Right renal pelvis (tissue), 4 donors: ENCODE measurements around the gene MZT2B. TPM values are rescaled to one million over a fixed set of nuclear protein-coding genes. Genes with fewer than 3 reads are reported as not detected.
"Not testable (repeated sequence)": the region's sequence is repeated elsewhere in the genome, so short reads cannot be mapped to it uniquely, and the experiment has no call there.

Experiments
- DNase-seq, 4 donors: peaks; one replicate each; pipeline ENCODE4 v3.0.0-alpha.2; 2013; ENCODE audit warnings: low read depth in 4 of 4, low spot score in 3 of 4, missing footprints in 1 of 4
- polyA plus RNA-seq, 4 donors: library from polyadenylated mRNA; unstranded; fragments of 120-200 nt; gene quantifications; one replicate each; pipeline ENCODE4 v1.2.1, GENCODE V29; 2013; ENCODE audit not compliant: insufficient read length in 4 of 4

Gene MZT2B
- polyA plus RNA-seq, 4 donors = 79.5 to 179 (median 106) TPM

DNA sequence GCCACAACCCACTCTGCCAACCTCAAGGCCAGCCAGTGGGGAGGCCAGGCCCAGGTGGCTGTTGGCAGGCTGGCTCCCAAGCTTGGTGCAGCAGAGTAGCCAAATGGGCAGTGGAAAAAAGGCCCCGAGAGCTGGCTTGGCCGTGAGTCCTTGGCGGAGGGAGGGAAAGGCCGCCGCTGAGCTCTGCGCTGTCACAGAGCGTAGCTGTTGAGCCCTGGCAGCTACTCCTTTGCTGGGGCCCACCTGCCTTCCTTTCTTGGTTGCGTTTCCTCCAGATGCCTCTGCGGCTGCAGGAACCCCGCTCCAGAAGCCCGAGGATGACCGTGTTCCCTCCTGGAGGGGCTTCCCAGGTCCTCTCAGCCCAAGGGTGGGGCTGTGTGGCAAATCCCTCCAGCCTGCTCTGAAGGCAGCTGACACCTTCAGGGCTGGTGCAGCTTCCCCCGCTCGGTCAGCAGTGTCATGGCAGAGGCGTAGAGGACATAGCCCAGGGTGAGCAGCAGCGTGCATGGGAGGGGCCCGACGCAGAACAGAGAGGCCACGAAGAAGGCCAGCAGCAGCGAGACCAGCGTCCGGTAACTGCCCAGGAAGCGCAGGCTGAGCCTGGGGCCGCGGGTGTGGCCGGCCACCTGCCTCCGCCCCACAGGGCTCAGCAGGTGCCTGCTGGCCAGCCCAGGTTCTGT, 29.8 kb upstream of the MZT2B start:
- not testable (repeated sequence) for DNase-seq

DNA sequence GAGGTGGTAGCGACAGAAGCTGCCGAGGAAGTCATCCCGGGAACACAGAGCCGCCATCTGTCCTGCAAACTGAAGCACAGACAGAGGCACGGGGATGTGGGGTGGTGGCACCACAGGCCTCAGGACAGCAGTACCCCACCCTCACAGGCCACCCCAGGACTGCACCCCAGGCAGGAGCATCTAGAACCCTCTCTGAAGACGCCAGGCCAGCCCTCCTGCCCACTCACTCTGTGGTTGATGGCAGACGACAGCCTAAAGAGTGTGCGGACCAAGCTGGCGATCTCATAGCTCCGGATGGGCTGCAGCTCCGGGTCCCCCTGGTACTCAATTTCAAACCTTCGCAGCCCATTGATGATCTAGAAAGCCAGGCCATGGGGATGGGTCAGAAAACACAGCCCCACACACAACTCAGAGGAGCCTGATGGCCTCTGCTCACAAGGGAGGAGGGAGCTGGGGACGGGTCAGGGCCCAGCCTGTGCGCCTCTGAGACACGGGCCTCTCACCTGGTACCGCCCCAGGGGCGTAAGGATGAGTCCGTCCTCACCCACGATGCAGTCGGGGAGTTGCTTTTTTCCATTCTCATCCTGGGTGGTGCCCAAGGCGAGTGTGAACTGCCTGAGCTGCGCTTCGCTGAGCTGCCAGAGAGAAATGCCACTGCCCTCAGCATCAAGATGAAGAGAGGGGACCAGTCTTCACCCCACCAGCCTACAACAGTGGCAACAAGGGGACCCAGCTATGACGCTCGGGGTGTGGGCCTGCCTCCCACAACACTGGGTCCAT, 29.1 kb upstream of the MZT2B start:
- DNase-seq = no peak

DNA sequence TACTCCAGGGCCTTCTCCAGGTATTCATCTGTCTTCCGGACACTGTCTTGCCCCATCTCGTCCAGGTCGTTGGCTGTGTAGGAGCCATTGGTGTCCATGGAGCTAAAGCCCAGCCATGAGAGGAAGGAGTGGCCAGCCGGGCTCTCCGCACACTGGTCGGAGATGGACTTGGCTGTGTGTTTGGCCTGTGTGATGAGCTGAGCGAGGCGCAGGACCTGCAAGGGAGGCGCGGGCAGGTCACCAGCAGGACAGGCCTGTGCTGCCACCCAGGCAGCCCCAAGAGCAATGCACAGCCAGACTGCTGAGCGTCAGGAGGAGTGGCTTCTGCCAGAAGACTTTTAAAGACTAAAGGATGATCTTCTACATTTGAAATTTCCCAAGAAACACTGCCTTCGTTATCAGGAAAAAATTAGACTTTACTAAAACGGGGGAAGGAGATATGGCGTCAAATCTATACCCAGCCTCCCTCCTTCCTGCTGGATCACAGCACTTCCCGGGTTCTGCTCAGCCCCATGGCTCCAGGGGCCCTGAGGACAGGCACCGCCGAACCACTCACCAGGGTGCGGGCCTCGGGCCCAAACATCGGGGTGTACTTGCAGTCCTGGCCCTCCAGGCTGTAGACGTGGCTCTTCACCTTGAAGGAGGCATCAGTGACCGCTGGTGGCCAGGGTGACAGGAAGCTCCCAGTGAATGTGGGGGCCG, 28.2 kb upstream of the MZT2B start:
- not testable (repeated sequence) for DNase-seq

DNA sequence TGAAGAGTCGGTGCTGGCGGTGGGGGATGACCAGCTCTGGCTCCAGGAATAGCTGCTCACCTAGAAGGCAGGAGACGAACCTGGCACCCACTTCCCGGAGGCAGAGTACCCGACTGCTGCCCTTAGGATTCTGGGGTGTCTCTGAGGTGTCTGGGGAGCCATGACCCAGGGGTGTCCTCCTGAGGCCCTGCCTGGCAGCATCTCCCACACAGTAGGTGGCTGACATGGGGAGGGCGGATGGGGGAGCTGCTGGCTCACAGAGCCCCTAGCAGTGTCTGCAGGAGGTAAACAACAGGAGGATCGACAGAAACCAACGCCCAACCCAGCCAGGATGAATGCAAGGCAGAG, 27.7 kb upstream of the MZT2B start:
- not testable (repeated sequence) for DNase-seq

DNA sequence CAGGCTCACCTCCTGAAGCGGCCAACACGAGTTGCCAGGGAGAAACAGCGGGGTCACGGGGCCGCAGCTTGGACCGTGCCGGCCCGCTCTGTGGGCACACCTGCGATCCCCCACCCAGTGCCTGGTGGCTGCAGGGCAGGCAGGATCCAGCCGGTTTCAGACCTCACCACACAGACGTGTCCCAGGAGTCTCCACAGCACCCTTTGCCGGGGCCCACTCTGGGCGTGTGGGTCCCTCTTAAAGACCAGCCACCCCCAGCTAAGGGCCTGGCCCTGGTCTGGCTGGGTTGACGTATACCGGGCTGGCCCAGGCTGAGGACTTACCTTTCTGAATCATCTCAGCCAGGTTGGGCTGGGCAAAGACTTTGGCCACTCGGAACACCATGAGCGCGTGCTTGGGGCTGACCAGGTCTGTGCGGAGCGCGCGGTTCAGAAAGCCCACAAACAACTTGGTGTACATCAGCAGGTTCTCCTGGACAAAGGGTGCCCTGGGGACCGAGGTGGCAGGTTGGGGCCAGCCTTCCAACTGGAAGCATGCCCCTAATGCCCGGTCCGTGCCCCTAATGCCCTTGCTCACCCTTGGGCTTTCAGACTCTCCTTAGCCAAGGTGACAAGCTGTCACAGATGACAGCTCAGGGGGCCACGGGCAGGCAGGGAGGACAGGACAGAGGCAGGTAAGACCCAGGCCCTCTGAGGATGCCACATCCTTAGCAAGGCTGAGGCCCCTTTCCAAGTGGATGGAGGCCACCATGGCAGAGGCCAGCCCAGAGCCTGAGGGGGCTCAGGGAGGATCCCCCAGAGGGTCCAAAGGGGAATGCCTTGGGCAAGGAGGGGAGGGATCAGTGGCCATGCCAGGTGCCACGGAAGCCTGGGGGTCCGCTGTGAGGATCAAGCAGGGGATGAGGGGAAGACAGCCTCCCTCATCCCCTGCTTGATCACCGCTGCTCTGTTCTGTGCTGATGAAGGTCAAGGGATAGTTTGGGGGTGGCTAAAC, 27.0 kb upstream of the MZT2B start:
- no peak for DNase-seq

DNA sequence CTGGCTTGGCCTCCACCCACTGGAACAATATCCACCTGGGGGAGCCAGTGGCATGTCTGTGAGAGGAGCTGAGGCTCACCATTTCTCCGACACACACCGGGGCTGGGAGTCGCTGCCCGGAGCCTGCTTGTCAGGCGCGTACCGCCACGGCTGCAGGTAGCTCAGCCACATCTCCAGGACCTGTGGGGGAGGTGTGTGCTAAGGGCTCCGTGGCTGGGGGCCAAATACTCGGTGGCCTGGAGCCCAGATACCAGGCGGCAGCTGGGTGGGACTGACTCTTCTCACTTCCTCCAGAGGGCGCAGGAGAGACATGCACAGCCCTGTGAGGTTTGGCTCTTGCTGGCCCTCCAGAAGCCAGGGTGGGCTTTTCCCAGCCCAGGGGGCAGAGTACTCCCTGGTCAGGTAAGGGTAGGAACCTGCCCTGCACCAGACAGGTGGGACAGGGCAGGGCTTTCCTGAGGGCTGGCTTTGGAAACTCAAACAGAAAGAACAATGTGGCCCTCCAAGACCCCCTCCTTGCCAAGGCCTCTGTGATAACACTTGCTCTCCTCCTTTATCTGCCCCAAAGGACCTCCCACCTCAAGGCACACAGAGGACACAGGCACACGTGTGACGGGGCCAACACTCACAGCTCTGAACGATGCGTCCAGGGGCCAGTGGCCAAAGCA, 26.0 kb upstream of the MZT2B start:
- peak in 1 of 4 donors; percentile 35 for DNase-seq

DNA sequence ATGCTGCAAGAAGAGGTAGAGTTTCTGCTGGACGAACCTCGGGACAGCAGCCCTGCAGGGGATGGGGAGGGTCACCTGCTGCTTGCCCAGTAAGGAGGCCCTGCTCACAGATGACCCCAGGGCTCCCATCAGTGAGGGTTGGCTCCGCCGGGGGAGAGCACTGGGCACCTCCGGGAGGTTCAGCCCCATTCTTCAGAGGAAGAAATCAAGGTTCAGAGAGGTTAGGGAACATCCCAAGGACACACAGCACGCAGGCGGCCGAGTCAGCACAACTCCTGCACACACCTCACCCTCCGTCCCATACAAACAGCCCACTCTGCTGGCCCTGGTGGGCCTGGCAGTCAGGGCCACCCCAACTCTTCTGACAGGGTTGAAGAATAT, 25.4 kb upstream of the MZT2B start:
- no peak for DNase-seq

DNA sequence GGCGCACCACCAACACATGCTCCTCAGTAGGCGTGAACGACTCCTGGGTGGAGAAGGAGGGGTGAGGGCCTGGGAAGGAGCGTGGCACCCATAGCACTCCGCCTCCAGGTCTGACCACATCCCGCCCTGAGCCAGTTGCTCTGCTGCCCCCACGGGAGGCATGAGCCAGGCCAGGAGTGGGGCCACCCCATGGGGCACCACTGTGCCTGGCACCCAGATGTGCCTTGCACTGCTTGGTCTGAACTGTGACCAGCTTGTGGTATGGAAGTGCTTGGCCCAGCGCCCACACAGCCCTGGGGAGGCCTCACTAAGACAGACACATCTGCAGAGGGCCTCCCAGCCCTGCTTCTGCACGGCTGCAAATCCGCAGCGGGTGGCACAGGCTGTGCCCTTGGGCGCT, 24.7 kb upstream of the MZT2B start:
- not testable (repeated sequence) for DNase-seq

DNA sequence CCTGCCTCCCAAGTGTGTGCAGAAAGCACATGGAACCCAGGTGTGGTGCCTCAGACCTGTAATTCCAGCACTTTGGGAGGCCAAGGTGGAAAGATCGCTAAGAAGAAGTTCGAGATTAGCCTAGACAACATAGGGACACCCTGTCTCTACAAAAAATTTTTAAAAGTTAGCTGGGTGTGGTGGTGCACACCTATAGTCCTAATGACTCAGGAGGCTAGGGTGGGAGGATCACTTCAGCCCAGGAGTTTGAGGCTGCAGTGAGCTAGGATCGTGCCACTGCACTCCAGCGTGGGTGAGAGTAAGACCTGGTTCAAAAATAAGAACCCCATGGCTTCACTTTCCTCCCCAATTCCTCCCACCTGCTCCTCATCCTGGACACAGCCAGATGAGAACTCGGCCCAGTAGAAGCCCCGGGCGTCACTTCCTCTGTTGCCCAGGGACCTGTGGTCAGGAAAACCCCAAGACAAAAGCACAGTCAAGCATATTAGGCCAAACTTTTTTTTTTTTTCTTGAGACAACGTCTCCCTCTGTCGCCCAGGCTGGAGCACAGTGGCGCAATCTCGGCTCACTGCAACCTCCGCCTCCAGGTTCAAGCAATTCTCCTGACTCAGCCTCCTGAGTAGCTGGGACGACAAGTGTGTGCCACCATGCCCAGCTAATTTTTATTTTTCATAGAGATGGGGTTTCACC, 24.1 kb upstream of the MZT2B start:
- not testable (repeated sequence) for DNase-seq

DNA sequence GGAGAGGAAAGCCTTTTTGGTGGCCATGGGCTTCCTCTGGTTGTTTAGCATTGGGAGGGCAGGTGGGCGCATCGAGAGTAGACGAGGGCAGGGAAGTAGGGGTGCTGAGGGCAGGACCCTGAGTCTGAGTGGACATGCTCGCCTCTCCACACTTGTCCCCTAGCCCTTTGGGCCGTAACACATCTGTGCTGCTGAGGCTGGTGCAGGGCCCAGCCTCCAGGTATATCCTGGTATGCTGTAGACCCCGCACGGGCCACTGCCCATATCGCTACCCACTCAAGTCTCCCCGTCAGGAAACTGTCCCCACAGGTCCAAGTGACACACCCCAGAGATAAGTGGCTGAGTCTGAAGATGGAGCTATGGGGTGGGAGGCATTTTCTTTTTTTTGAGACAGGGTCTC, 23.4 kb upstream of the MZT2B start:
- no peak for DNase-seq

DNA sequence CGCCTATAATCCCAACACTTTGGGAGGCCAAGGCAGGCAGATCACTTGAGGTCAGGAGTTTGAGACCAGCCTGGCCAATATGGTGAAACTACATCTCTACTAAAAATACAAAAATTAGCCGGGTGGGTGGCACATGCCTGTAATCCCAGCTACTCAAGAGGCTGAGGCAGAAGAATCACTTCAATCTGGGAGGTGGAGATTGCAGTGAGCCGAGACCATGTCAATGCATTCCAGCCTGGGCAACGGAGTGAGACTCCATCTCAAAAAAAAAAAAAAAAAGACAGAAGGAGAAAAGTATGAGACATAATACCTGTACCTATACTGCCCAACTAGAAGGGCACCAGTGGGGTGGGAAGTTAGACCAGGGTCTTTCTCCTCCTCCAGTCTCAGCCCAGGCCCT, 22.7 kb upstream of the MZT2B start:
- not testable (repeated sequence) for DNase-seq

DNA sequence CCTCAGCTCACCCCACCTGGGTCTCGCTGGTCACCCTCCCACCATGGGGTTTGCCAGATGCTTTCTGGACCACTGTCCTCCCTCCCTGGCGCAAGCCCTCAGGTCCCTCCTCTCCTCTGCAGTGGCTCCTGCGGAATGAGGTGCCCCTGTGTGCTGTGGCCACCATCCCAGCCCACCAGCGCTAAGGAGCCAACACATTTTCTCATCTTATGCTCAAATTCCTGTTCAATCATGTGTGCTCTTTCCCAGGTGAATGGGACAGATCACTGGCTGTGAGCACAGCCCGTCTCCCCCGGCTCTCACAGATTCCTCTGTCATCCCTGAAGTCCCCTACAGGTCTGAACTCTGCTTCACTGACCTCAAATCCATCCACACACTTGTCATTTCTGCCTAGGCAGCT, 21.9 kb upstream of the MZT2B start:
- DNase-seq = no peak

DNA sequence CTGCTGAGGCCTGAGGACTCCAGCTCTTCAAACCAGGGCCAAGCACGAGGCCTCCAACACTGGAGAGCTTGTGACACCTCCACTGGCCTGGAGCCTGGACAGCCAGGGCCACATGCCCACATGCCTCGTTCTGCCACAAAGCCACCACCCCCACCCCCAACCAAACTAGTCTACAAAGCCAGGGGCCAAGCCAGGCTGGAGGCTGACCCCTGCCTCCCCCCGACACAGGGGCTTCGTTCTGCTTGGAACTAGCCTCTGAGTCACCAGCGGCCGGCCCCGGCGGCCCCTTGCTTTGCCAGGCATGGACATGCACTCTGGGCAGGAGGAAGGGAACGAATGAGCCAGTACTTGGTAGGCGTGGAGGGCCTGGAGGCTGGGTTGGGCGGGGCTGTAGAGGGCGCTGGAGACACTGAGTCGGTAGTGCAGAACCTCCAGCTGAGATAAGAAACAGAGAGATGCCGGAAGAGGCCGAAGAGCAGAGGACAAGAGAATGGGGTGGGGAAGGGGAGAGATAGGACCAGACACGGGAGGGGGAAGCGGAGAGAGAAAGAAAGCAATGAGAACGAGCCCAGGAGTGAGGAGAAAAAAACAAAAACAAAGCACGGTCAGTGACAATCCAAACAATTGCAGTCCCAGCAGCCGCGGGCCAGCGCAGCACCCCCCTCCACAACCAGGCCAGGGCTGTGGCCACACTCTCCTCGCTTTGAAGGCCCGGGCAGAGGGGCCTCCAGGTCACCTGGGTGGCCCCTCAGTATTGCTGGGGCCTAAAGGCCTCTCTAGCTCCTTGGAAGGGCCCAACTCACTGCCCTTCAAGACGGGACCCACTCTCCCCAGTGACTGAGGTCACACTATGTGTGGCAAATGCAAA, 21.0 kb upstream of the MZT2B start:
- not testable (repeated sequence) for DNase-seq

DNA sequence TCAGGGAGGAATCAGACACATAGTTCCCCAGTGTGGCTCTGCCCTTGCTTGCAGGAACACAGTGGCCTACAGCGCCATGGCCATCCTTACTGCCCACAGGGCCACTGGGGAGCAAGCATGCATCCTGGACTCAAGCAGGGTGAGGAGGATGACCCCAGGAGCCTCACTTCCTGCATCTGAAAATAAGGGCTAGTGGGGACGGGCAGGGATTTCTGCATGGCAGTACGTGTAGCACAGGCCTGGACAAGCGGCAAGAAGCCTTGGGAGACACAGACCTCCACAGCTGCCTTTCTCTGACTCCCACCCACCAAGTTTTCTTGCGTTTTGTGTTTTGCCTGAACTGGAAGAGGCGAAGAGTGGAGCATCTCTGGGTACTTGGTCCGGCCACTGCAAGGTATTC, 19.6 kb upstream of the MZT2B start:
- DNase-seq = not testable (repeated sequence)

DNA sequence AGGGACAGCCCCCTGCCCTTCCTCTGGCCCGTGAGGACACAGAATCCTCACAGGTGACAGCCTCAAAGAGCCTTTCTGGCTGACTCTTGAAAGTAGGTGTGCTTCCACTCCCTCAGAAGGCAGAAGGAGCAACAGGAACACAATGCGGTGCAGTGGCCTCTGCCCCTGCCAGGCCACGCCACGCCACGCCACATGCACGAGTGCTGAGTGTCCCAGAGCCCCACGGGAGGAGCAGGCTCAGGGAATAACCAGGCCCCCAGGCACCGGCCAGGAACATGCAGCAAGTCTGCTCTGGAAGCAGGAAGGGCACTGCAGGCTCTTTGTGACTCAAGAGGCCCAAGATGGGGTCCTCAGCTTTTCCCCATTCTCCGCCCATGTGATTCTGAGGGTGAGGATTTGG, 19.1 kb upstream of the MZT2B start:
- no peak for DNase-seq

DNA sequence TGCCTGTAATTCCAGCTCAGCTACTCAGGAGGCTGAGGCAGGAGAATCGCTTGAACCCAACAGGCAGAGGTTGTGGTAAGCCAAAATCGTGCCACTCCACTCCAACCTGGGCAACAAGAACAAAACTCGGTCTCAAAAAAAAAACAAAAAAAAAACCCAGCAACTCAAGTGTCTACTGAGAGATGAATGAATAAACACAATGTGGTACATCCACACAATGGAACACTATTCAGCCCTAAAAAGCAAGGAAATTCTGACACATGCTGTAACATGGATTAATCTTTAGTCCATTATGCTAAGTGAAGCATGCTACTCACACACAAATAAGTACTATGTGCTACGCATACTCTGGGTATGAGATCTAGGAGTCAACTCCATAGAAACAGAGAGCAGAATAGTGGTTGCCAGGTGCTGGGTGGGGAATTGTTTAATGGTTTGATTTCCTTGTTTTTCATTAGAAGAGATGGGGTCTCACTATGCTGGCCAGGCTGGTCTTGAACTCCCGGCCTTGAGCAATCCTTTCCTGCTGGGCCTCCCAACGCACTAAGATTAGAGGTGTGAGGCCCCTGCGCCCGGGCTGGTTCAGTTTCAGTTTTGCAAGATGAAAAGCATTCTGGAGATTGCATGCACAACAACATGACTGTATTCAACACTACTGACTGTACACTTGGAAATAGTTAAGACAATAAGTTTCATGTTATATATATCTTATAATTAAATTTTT, 16.6 kb upstream of the MZT2B start:
- DNase-seq = no peak

DNA sequence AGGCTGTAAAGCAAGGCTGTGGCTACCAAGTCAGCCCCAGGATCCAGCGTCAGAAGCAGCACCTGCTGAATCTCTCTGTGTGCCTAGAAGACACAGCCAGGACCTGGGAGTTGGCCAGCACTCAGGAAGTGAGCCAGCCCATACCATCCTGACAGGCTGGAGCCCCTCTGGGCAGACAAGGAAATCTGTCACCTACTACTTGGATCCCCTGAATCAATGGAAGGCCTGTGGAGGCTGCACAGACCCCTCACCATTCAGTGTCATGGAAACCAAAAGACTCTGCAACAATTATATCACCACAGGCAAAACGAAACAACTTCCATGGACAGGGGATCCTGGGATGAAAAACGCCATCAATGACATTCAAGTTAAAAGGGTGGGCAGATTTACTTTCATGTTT, 15.5 kb upstream of the MZT2B start:
- not testable (repeated sequence) for DNase-seq

DNA sequence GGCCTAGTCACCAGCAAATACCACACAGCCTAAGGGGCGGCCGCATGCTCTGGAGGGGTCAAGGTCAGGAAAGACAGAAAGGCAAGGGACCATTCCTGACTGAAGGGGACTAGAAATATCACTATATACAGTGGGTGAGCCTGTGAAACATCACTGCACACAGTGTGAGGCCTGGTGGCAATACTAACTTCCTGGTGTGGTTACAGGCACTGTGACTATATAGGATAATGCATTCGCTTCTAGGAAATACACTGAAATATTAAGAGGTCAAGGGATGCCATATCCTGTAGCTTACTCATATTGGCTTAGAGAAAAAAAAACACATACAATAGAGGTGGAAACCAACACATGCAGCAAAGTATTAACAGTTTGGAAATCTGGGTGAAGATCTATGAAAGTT, 12.9 kb upstream of the MZT2B start:
- not testable (repeated sequence) for DNase-seq
